ENCODE measurements around the gene MARCHF2. TPM values are rescaled to one million over a fixed set of nuclear protein-coding genes. Genes with fewer than 3 reads are reported as not detected.

Gene MARCHF2
- total and polyA plus RNA-seq, 2 donors (not counting 1 experiment from before 2014, with no cell fraction given) = 22.9 to 52.6 TPM

- TF ChIP-seq, protein P1, sequence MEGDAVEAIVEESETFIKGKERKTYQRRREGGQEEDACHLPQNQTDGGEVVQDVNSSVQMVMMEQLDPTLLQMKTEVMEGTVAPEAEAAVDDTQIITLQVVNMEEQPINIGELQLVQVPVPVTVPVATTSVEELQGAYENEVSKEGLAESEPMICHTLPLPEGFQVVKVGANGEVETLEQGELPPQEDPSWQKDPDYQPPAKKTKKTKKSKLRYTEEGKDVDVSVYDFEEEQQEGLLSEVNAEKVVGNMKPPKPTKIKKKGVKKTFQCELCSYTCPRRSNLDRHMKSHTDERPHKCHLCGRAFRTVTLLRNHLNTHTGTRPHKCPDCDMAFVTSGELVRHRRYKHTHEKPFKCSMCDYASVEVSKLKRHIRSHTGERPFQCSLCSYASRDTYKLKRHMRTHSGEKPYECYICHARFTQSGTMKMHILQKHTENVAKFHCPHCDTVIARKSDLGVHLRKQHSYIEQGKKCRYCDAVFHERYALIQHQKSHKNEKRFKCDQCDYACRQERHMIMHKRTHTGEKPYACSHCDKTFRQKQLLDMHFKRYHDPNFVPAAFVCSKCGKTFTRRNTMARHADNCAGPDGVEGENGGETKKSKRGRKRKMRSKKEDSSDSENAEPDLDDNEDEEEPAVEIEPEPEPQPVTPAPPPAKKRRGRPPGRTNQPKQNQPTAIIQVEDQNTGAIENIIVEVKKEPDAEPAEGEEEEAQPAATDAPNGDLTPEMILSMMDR (IDR thresholded peaks at IDR 0.05) = no peak
- no peak for TF ChIP-seq EZH2 (IDR thresholded peaks at IDR 0.05; ENCODE audit: borderline replicate concordance, insufficient read depth, low read depth, low read length, poor library complexity, severe bottlenecking)
- POLR2A ChIA-PET = no interaction called here
- CTCF ChIA-PET = interaction anchor here (0.7 to 1.1 kb wide), 3 partner anchors 43 to 394 kb away, joined by 3 to 4 read pairs (median 3); no protein-coding TSS in a partner anchor
These were observed 16.9 kb upstream of the MARCHF2 start for GRCh38 chr19:8396185-8396562.

GRCh38 chr19:8396563-8397203, 16.4 kb upstream of the MARCHF2 start:
- ATAC-seq (ENCODE audit: low read depth) = peak; percentile 83
- ChIA-PET CTCF (interaction anchor here (0.9 kb wide), 1 partner anchor 43 kb away, joined by 4 read pairs; no protein-coding TSS in a partner anchor), POLR2A (no interaction called here)
- Histone ChIP-seq H3K4me2 (replicated peaks; ENCODE audit: low read depth, low read length, poor library complexity, severe bottlenecking) (no peak overlapping the region), H2AFZ (ENCODE audit: insufficient read depth, low read depth, low read length, poor library complexity, severe bottlenecking) (no peak overlapping the region), H3K79me2 (ENCODE audit: control insufficient read depth, insufficient read depth, low read length) (peaks cover 69% of the 10 kb centered on the region), H3K27ac (ENCODE audit: low read length in 2 of 2) (no peak overlapping the region), H3K4me3 (ENCODE audit: control extremely low read depth in 1 of 5, extremely low read depth in 1 of 5, insufficient read depth in 1 of 5, low read depth in 2 of 5, low read length in 4 of 5) (no peak overlapping the region), H3K27me3 (replicated peaks in 1 of 4; ENCODE audit: control extremely low read depth in 1 of 4, control insufficient read depth in 3 of 4, insufficient read depth in 4 of 4, low read length in 3 of 4) (no peaks in the 10 kb centered on the region), H3K36me3 (replicated peaks in 1 of 2; ENCODE audit: control extremely low read depth in 1 of 2, control insufficient read depth in 1 of 2, extremely low read depth in 1 of 2, insufficient read depth in 2 of 2, low read length in 1 of 2) (peaks cover 0 to 10% of the 10 kb centered on the region in 2 experiments), H3K4me1 (ENCODE audit: control insufficient read depth in 2 of 2, insufficient read depth in 2 of 2, low read length in 2 of 2) (peaks cover 1 to 5% of the 10 kb centered on the region in 2 donors), H3K9me3 (ENCODE audit: control extremely low read depth in 1 of 3, control insufficient read depth in 2 of 3, insufficient read depth in 1 of 3, low read length in 2 of 3) (no peaks in the 10 kb centered on the region), H3K9ac (ENCODE audit: low read length) (no peak overlapping the region), H4K20me1 (ENCODE audit: control insufficient read depth, insufficient read depth, low read length, poor library complexity, severe bottlenecking) (peaks cover 85% of the 10 kb centered on the region)
- TF ChIP-seq, protein P1 (IDR thresholded peaks at IDR 0.05) = peak; percentile 54
- no peak for TF ChIP-seq EZH2 (IDR thresholded peaks at IDR 0.05; ENCODE audit: borderline replicate concordance, insufficient read depth, low read depth, low read length, poor library complexity, severe bottlenecking)
- Mint-ChIP-seq H3K4me3 (no peak overlapping the region), H3K9me3 (ENCODE audit: insufficient read depth) (no peaks in the 10 kb centered on the region), H3K27ac (peak overlapping the region; percentile 35), H3K4me1 (peaks cover 26% of the 10 kb centered on the region), H3K27me3 (no peaks in the 10 kb centered on the region)
- intact Hi-C loops (cut with micrococcal nuclease) = loop anchor here (5.0 kb wide), 1 partner anchor 129 kb away; no protein-coding TSS in a partner anchor
- 68% methylated on average over 18 of the region's 22 CpGs for WGBS (ENCODE audit: insufficient coverage)
- DNase-seq = peak; percentile 53

More at GRCh38 chr19:8396185-8396562, 16.9 kb upstream of the MARCHF2 start:
- Mint-ChIP-seq H3K4me1 (peaks cover 30% of the 10 kb centered on the region), H3K27ac (no peak overlapping the region), H3K9me3 (ENCODE audit: insufficient read depth) (no peaks in the 10 kb centered on the region), H3K4me3 (no peak overlapping the region), H3K27me3 (no peaks in the 10 kb centered on the region)
- Histone ChIP-seq H3K9me3 (ENCODE audit: control extremely low read depth in 1 of 3, control insufficient read depth in 2 of 3, insufficient read depth in 1 of 3, low read length in 2 of 3) (peaks cover 0 to 1% (median 0%) of the 10 kb centered on the region in 3 donors), H3K27ac (ENCODE audit: low read length in 2 of 2) (no peak overlapping the region), H3K4me1 (ENCODE audit: control insufficient read depth in 2 of 2, insufficient read depth in 2 of 2, low read length in 2 of 2) (peaks cover 6 to 10% of the 10 kb centered on the region in 2 donors), H3K4me2 (replicated peaks; ENCODE audit: low read depth, low read length, poor library complexity, severe bottlenecking) (no peak overlapping the region), H3K79me2 (ENCODE audit: control insufficient read depth, insufficient read depth, low read length) (peaks cover 74% of the 10 kb centered on the region), H4K20me1 (ENCODE audit: control insufficient read depth, insufficient read depth, low read length, poor library complexity, severe bottlenecking) (peaks cover 90% of the 10 kb centered on the region), H3K36me3 (replicated peaks in 1 of 2; ENCODE audit: control extremely low read depth in 1 of 2, control insufficient read depth in 1 of 2, extremely low read depth in 1 of 2, insufficient read depth in 2 of 2, low read length in 1 of 2) (peaks cover 0 to 9% of the 10 kb centered on the region in 2 experiments), H2AFZ (ENCODE audit: insufficient read depth, low read depth, low read length, poor library complexity, severe bottlenecking) (no peak overlapping the region), H3K9ac (ENCODE audit: low read length) (no peak overlapping the region), H3K27me3 (replicated peaks in 1 of 4; ENCODE audit: control extremely low read depth in 1 of 4, control insufficient read depth in 3 of 4, insufficient read depth in 4 of 4, low read length in 3 of 4) (no peaks in the 10 kb centered on the region), H3K4me3 (ENCODE audit: control extremely low read depth in 1 of 5, extremely low read depth in 1 of 5, insufficient read depth in 1 of 5, low read depth in 2 of 5, low read length in 4 of 5) (no peak overlapping the region)
- no peak for ATAC-seq (ENCODE audit: low read depth)
- intact Hi-C loops (cut with micrococcal nuclease) = loop anchor here (5.0 kb wide), 1 partner anchor 129 kb away; no protein-coding TSS in a partner anchor
- no peak for DNase-seq
- WGBS (ENCODE audit: insufficient coverage) = 90% methylated on average over 6 of the region's 7 CpGs
